B cell (primary cell): ENCODE measurements around the gene PEAK1.

ENCODE experiments used
- EZH2 ChIP-seq: IDR thresholded peaks from 2 replicates; pipeline ENCODE4 v1.6.1; 2012; ENCODE audit warnings: borderline replicate concordance, low read depth, mild to moderate bottlenecking, moderate library complexity, low read length; ENCODE audit not compliant: insufficient read depth, poor library complexity, severe bottlenecking
- TF ChIP-seq, protein P1 (sequence below): fragments of 200-600 bp; IDR thresholded peaks from one replicate; pipeline ENCODE4 v1.8.0; 2022; ENCODE audit warnings: antibody characterized with exemption, mild to moderate bottlenecking

DNA sequence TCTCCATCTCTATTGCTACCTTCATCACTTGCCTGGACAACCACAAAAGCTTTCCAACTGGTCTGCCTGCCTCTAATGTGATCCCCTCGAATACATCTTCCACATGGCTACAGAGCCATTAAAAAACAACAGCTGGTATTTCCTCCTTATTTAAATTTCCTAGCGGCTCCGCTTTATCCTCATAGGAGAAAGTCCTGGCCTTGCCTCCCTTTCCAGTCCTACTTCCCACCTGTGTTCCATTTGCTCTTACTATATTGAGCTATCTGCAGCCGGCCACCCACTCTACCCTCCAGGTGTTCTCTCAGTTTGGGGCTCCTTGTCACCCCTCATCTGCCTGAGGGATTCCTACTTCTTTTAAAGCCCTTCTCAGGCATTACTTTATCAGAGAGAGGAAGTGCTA is 299.3 kb downstream of the PEAK1 start:
- TF ChIP-seq, protein P1, sequence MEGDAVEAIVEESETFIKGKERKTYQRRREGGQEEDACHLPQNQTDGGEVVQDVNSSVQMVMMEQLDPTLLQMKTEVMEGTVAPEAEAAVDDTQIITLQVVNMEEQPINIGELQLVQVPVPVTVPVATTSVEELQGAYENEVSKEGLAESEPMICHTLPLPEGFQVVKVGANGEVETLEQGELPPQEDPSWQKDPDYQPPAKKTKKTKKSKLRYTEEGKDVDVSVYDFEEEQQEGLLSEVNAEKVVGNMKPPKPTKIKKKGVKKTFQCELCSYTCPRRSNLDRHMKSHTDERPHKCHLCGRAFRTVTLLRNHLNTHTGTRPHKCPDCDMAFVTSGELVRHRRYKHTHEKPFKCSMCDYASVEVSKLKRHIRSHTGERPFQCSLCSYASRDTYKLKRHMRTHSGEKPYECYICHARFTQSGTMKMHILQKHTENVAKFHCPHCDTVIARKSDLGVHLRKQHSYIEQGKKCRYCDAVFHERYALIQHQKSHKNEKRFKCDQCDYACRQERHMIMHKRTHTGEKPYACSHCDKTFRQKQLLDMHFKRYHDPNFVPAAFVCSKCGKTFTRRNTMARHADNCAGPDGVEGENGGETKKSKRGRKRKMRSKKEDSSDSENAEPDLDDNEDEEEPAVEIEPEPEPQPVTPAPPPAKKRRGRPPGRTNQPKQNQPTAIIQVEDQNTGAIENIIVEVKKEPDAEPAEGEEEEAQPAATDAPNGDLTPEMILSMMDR = no peak
- TF ChIP-seq EZH2 = no peak
